Effector CD8-positive, alpha-beta T cell (primary cell): ENCODE measurements around the gene FIP1L1.
A peak's percentile ranks its signal among the peaks of the same experiment; 100 is the strongest.
"Not testable (repeated sequence)": the region's sequence is repeated elsewhere in the genome, so short reads cannot be mapped to it uniquely, and the experiment has no call there.

Source experiments
- DNase-seq: peaks from one replicate; lab custom pipeline; 2025; lab: John Stamatoyannopoulos, UW
- total RNA-seq, 4 experiments: gene quantifications; one replicate each; lab custom pipeline; 2026; lab: John Stamatoyannopoulos, UW

FIP1L1 gene, protein sequence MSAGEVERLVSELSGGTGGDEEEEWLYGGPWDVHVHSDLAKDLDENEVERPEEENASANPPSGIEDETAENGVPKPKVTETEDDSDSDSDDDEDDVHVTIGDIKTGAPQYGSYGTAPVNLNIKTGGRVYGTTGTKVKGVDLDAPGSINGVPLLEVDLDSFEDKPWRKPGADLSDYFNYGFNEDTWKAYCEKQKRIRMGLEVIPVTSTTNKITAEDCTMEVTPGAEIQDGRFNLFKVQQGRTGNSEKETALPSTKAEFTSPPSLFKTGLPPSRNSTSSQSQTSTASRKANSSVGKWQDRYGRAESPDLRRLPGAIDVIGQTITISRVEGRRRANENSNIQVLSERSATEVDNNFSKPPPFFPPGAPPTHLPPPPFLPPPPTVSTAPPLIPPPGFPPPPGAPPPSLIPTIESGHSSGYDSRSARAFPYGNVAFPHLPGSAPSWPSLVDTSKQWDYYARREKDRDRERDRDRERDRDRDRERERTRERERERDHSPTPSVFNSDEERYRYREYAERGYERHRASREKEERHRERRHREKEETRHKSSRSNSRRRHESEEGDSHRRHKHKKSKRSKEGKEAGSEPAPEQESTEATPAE
- total RNA-seq: 69.6 to 77.4 (median 73.4) reads per million in 4 experiments

DNA sequence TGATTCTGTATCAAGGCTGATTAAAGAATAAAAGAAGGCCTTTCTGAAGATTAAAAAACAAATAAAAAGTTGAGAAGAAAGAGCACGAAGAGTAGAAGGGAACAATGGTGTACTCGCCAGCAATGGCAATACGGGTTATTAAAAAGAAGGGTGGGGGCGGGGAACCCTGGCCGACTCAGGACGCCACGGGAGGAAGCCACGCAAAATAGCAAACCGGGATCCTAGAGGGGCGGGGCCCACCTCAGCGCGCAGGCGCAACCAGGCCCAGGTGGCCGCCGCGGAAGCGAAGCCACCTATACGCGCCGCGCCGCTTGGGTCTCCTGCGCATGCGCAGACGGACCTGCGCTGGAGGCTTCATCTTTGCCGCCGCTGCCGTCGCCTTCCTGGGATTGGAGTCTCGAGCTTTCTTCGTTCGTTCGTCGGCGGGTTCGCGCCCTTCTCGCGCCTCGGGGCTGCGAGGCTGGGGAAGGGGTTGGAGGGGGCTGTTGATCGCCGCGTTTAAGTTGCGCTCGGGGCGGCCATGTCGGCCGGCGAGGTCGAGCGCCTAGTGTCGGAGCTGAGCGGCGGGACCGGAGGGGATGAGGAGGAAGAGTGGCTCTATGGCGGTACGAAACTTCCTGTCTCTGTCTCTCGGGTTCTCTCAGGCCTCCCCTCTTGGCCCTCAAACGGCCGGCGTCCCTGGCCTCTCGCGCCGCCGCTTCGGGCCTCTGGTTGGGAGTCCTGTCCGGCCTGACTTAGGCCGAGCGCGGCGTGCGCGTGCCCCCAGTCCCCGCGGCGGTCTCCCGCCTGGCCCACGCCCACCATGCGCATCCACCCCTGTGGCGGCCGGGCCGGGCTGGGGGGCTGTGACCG is at the start of gene FIP1L1:
Gene FIP1L1, plus strand, starts transcription at position 323 of the 852 bp plus-strand sequence. Its CDS starts 198 bp downstream, at position 521.
- DNase-seq: peak; percentile 95

DNA sequence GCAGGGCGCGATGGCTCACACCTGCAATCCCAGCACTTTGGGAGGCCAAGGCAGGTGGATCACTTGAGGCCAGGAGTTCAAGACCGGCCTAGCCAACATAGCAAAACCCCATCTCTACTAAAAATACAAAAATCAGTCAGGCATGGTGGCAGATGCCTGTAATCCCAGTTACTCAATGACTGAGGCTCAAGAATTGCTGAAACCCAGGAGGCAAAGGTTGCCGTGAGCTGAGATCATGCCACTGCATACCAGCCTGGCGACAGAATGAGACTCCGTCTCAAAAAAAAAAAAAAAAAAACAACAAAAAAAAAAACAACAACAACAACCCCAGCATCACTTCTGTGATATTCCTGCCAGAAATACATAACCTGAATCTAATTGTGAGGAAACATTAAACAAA is 42.5 kb upstream of the FIP1L1 start:
- not testable (repeated sequence) for DNase-seq

DNA sequence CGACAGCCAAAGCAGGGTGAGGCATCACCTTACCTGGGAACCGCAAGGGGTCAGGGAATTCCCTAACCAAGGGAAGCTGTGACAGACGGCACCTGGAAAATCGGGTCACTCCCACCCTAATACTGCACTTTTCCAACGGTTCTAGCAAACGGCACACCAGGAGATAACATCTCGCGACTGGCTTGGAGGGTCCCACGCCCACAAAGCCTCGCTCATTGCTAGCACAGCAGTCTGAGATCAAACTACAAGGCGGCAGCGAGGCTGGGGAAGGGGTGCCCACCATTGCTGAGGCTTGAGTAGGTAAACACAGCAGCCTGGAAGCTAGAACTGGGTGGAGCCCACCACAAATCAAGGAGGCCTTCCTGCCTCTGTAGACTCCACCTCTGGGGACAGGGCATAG is 37.3 kb upstream of the FIP1L1 start:
- not testable (repeated sequence) for DNase-seq

DNA sequence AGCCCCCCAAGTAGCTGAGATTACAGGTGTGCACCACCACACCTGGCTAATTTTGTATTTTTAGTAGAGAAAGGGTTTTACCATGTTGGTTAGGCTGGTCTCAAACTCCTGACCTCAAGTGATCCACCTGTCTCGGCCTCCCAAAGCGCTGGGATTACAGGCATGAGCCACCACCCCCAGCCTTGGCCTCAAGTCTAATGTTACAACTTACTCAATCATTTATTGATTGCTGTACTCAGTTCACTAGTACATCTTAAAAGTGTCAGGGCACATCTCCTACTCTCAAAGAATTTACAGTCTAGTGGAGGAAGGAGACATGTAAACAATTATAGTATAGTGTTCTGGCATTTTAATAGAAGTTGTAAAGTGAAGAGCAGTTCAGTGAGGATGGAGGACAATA is 31.0 kb upstream of the FIP1L1 start:
- not testable (repeated sequence) for DNase-seq

DNA sequence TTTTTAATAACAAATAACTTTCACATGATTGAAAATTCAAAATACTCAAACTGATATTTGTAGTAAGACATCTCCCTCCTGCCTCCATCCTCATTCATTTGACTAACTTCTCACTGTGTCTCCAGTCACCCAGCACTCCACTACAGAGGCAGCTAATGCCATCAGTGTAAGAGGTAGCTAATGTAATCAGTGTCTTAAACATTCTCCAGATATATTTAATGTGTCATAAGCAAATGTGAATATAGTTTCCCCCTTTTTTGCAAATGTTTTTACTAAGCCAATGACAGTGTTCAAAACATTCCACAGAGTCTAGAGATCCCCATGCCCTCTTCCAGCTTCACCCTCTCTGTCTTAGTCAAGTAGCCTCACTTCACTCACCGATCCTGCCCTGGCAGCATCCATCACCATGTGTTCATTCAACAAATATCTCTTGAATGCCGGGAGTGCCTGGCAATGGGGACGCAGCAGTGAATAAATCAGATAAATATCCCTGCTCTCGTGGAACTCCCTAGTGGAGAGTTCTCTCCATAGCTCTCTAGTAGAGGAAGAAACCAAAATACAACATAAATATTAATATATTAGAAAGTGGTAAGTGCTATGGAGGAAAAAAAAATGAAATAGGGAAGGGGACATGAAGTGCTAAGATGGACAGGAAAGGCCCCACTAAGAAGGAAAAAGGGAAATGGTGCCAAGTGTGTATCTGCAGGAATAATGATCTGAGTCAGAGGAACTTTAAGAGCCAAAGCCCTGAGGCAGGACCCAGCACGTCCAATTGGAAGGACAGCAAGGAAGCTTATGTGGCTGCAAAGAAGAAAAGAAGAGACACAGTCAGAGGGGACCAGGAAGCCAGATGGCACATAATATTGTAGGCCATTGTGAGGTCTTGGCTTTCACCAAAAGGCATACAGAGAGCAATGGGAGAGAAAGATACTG is 30.3 kb upstream of the FIP1L1 start:
- no peak for DNase-seq

DNA sequence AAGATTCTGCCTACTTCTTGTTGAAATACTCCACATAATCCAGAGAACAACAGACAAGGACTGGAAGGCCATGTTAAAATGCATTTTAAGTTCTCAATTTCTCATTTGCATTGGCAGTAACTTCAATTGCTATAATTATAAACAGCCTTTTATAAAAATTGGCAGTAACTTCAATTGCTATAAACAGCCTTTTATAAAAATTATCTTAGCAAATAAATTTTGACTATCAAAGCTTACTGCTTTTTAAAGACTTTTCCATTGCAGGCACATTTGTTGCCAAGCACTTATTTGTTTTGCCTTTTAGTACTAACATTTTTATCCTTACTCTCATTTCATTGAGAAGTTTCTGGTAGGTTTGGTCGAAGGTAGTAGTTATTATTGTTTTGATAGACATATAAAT is 29.4 kb upstream of the FIP1L1 start:
- no peak for DNase-seq

DNA sequence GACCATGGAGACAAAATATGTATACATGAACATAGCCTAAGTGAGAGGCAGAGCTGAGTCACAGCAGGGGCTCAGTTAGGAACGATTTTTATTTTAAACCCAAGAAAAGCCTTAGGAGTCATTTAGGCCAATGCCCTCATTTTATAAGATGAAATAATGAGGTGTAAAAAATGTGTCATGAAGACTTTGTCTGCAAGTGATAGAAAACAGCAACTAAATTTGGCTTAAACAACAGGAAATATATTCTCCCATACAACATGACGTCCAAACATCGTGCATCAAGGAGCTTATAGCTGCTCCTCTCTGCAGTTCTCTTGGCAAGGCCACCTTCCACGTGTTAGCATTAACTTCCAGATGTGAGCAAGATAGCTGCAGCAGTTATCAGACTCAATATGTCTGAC is 28.4 kb upstream of the FIP1L1 start:
- no peak for DNase-seq

DNA sequence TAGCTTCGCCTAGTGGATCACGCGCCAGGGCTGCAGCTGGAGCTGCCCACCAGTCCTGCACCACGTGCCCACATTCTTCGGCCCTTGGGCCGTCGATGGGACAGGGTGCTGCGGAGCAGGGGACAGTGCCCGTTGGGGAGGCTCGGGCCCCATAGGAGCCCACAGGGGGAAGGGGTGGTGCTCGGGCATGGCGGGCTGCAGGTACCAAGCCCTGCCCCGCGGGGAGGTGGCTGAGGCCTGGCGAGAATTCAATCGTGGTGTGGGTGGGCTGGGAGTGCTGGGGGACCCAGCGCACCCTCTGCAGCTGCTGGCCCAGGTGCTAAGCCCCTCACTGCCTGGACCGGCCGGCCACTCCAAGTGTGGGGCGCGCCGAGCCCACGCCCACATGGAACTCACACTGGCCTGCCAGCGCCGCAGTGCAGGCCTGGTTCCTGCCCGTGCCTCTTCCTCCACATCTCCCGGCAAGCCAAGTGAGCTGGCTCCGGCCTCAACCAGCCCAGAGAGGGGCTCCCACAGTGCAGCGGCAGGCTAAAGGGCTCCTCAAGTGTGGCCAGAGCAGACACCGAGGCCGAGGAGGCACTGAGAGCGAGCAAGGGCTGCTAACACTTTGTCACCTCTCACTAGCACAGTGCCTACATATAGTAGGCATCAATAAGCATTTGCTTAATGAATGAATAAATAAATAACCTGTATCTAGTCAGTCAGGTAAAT is 23.3 kb upstream of the FIP1L1 start:
- no peak for DNase-seq

DNA sequence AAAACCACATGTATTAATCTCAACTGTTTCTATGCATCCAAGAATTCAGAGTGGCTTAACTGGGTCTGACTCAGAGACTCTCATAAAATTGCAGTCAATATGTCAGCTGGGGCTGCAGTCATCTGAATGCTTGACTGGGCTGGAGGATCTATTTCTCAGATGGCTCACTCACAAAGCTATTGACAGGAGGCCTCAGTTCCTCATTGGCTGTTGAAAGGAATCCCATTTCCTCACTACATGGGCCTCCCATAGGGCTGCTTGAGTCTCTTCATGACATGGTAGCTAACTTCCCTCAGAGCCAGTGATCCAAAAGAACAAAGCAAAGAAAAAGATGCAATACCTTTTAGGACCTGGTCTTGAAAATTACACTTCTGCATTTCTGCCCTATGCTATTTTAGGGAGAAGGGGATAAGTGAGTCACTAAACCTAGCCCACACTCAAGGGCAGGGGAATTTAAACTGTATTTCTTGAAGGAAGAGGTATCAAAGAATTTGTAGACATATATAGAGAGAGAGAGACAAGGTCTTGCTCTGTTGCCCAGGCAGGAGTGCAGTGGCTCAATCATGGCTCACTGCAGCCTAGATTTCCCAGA is 21.4 kb upstream of the FIP1L1 start:
- DNase-seq: no peak

DNA sequence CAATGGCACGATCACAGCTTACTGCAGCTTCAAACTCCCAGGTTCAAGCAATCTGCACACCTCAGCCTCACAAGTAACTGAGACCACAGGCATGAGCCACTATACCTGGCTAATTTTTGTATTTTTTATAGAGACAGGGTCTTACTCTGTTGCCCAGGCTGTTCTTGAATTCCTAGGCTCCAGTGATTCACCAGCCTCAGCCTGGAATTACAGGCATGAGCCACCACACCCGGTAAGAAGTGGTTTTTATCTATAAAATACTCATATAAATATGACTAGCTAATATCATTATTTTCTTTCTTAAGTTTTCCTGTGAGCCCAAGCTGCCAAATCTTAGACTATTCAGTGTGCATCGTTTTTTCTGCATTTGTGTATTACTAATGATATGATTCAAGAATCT is 16.0 kb upstream of the FIP1L1 start:
- DNase-seq: no peak

DNA sequence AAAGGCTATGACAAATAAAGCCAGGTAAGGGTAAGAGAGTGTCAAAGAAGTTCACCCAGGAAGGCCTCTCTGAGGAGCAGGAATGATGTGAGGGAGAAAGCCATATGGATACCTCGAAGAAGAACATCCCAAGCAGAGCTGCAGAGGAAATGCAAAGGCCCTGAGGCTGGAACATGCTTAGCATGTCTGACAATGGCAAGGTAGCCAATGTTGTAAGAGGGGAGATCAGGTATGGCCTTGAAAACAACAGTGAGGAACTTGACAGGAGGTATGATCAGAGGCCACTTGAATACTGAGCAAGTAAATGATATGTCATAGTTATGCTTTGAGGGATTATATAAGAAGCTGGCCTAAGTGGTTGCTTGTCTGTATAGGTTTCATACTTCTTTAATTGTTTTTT is 15.3 kb upstream of the FIP1L1 start:
- no peak for DNase-seq

DNA sequence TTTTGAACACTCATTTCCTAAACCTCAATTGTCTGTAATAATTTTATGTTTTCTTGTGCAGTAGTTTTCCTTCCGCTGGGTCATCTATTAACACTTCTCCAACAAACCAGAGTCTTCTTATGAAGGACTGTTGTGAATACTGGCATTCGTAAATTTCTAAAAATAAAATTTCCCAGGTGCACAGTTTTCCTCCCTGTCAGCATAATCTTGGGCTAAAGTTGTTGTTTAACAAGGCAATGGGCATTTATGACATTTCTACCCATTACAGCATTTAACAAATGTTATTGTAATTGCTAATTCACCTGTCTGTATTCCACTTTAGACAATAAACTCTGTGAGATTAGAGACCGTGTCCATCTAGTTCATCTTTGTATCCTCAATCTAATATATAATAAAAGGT is 12.8 kb upstream of the FIP1L1 start:
- no peak for DNase-seq

DNA sequence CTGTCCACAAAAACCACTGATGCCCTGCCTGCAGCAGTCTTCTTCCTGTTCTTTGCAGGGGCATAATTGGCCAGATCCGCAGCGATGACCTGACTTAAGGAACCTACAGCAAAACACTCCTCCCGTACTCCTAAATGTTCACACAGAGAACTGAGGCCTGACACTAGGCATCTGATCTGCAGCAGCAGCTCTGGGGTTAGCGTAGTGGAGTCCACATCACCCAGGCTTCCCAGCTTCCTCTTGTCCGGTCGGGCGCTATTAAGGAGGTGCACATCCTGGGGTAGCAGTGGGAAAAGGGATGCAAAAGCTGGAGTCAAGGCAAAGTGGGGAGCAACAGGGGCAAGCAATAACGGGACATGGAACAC is 12.3 kb upstream of the FIP1L1 start:
- no peak for DNase-seq

DNA sequence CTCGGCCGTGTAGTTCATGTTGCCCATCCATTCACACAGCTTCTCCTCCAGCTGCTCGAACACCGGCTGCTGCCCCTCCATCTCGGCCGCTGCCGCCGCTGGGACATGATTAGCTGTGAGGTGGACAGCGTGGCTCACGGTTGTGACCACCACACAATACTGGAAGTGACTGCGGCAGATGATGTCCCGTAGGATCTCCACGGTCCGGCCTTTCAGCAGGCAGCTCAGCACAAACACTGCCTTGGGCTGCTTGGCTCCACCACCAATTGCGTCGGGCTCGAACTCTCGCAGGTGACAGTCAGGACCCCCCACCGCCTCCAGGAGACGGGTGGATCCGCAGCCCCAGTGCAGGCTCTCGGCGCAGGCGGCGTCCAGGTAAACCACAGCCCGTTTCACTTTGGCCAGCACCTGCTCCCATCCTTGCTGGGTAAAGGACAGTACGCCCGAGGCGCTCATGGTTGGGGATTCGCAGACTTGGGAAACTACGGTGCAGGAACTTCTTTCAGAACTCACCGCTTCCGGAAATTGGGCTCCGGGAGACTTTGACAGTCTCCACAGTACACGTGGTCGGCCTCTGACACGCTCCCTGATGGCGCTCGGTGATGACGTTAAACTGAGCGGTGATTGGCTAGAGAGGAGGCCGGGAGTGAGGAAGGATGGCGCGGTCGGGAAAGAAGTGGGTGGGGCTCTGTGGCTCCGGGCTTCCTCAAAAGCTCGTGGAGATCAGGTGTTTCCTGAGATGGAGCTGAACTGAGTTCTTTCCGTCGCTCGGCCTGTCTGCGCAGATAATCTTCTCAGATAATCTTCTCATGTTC is 11.7 kb upstream of the FIP1L1 start, which contains the start of gene SCFD2:
Gene SCFD2, minus strand, starts transcription at position 576 of the 815 bp plus-strand sequence.
- DNase-seq: peak; percentile 97

DNA sequence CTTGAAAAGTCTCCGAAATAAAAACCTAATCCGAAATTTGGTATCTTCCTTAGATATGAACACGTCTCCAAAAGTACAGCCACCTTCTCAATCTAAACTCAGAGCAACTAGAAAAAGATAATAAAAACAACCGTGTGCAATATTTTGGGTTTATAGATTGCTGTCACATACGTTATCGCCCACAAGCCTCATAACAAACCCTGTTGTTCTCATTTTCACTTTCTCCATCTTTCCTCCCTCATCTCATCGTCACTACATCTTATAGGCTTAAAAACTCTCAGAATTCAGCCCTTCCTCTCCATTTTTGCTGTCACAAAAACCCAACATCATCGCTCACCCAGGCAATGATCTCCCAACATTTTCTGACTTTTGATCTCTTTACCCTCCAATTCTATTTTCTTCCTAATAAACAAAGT is 11.1 kb upstream of the FIP1L1 start:
- DNase-seq: no peak

DNA sequence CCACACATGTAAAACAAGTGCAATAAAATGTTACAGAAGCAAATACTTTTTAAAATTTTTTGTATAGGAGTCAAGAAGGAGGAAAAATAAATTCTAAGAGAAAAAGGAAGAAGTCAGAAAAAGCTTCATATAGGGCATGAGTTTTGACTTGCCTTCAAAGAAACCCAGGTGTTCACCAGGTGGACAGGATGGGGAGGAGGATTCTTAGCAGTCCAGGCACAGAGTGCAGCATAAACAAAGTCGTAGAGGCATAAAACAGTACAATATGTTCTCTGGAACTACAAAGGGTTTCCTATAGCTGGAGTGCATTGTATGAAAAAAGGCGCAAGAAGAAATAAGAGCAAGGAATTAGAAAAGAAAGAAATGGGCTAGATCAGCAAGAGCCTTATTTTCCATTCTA is 9.7 kb upstream of the FIP1L1 start:
- no peak for DNase-seq

DNA sequence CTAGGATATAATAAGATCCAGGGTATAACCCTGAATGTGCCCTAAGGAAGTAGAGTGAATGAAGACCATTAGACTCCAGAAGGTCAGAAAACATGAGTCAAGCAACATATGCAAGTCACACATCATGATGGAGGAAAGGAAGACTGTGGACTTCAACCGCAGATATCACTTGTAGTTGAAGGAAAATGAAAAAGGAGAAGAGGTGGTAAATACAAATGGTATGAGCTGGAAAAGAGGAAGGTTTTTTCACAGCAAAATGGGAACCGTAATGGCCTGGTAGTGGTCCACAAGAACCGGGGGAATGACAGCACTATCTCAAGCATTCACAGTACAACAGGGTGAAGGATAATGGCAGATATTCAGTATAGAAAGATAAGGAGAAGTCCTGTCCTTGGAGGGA is 6.4 kb upstream of the FIP1L1 start:
- no peak for DNase-seq

DNA sequence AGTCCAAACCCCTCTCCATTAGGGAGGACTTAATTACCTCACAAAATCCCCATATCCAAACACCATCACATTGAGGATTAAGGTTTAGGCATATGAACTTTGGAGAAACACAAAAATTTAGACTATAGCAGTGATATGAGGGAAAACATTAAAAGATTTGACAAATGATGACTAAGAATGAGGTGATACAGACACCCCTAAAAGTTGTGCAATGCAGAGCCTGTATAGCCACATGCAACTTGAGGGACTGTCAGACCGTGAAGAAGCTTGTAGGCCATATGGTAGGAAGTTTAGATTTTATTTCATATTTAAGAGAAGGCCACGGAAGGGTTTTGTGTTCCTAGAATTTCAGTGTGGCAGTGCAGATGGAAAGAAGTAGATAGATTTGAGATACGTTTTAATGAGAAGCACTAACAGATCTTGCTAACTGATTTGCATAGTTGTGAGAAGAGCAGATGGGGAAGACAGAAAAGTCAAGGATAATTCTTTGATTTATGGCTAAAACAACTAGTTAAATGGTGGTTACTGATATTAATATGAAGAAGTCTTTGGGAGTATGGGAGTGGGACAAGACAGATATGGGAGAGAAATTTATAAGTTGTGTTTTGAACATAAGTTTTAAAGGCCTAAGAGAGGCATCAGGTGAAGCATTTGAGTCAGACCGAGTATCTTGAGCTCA is 5.5 kb upstream of the FIP1L1 start:
- DNase-seq: no peak

DNA sequence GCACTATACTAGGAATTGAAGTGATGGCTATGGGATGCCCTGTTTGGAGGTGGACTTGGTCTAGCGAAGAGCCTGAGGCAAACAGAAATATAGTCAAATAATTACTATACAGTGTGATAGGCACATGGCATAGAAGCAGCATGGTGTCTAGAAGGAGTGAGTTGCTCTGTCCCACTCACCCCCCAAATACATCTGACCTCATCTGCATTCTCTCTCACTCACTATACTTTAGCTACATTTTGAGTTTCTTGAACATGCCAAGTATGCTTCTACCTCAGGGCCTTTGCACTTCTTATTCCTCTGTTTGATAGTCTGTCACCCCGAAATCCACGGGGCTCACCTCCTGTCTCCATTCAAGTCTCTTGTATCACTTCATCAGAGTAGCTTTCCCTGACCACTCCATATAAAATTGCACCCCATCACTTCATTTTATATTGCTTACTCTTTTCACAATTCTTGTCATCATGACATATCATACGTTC is 2.6 kb upstream of the FIP1L1 start:
- DNase-seq: no peak
